ENCODE measurements around the gene ZNF768.
"Not testable (repeated sequence)": the region's sequence is repeated elsewhere in the genome, so short reads cannot be mapped to it uniquely, and the experiment has no call there.

The ZNF768 gene

GRCh38 chr16:30510376-30510938 lies 15.9 kb downstream of the ZNF768 start:
- no peak for DNase-seq (ENCODE audit: low read depth in 3 of 3)

GRCh38 chr16:30509081-30509765 lies 17.1 kb downstream of the ZNF768 start:
- no peak for DNase-seq (ENCODE audit: low read depth in 3 of 3)

- DNase-seq (ENCODE audit: low read depth in 3 of 3), result no peak
Measured at GRCh38 chr16:30503403-30504296, 22.7 kb downstream of the ZNF768 start.

- DNase-seq (ENCODE audit: low read depth in 3 of 3), result no peak
Measured at GRCh38 chr16:30499284-30499683, 27.1 kb downstream of the ZNF768 start.

- DNase-seq (ENCODE audit: low read depth in 3 of 3), result no peak
Measured at GRCh38 chr16:30494709-30495108, 31.7 kb downstream of the ZNF768 start.

- no peak for DNase-seq (ENCODE audit: low read depth in 3 of 3)
Measured at GRCh38 chr16:30493941-30494488, 32.4 kb downstream of the ZNF768 start.

GRCh38 chr16:30491744-30492308 lies 34.5 kb downstream of the ZNF768 start:
- peak in 1 of 3 donors; percentile 9 for DNase-seq (ENCODE audit: low read depth in 3 of 3)

- no peak for DNase-seq (ENCODE audit: low read depth in 3 of 3)
Measured at GRCh38 chr16:30491229-30491628, 35.1 kb downstream of the ZNF768 start.

GRCh38 chr16:30490210-30490609 lies 36.2 kb downstream of the ZNF768 start:
- DNase-seq (ENCODE audit: low read depth in 3 of 3), result no peak

- DNase-seq (ENCODE audit: low read depth in 3 of 3), result no peak
Measured at GRCh38 chr16:30488764-30489605, 37.4 kb downstream of the ZNF768 start.

GRCh38 chr16:30485818-30486436 lies 40.4 kb downstream of the ZNF768 start:
- no peak for DNase-seq (ENCODE audit: low read depth in 3 of 3)

- DNase-seq (ENCODE audit: low read depth in 3 of 3), result no peak
Measured at GRCh38 chr16:30484887-30485286, 41.5 kb downstream of the ZNF768 start.

GRCh38 chr16:30482366-30482765 lies 44.0 kb downstream of the ZNF768 start:
- no peak for DNase-seq (ENCODE audit: low read depth in 3 of 3)

GRCh38 chr16:30481381-30481780 lies 45.0 kb downstream of the ZNF768 start:
- DNase-seq (ENCODE audit: low read depth in 3 of 3), result no peak

GRCh38 chr16:30478766-30479478 lies 47.4 kb downstream of the ZNF768 start:
- no peak for DNase-seq (ENCODE audit: low read depth in 3 of 3)

- not testable (repeated sequence) for DNase-seq (ENCODE audit: low read depth in 3 of 3)
Measured at GRCh38 chr16:30477773-30478172, 48.6 kb downstream of the ZNF768 start.

GRCh38 chr16:30476991-30477390 lies 49.4 kb downstream of the ZNF768 start:
- no peak for DNase-seq (ENCODE audit: low read depth in 3 of 3)

- DNase-seq (ENCODE audit: low read depth in 3 of 3), result no peak
Measured at GRCh38 chr16:30474684-30475083, 51.7 kb downstream of the ZNF768 start.

- DNase-seq (ENCODE audit: low read depth in 3 of 3), result no peak
Measured at GRCh38 chr16:30474074-30474452, 52.3 kb downstream of the ZNF768 start.
